ENCODE results near the gene FBRSL1. TPM values are rescaled to one million over a fixed set of nuclear protein-coding genes. Genes with fewer than 3 reads are reported as not detected.

The FBRSL1 gene
- total RNA-seq, 3 donors from 2014 or later (not counting 1 experiment from before 2014, with no cell fraction given), result 67.5 to 78.0 (median 76.2) TPM

GRCh38 chr12:132533584-132533958, 43.6 kb downstream of the FBRSL1 start:
- H3K27me3 Mint-ChIP-seq (ENCODE audit: low read depth in 2 of 2), result no peaks in the 10 kb centered on the region
- peak overlapping the region in 1 of 2 donors; percentile 65 for H3K27ac Mint-ChIP-seq
- H3K36me3 Mint-ChIP-seq, result no peaks in the 10 kb centered on the region
- H3K36me3 ChIP-seq (ENCODE audit: control insufficient read depth, insufficient read depth, low read length), result no peaks in the 10 kb centered on the region
- TF ChIP-seq, protein P1, sequence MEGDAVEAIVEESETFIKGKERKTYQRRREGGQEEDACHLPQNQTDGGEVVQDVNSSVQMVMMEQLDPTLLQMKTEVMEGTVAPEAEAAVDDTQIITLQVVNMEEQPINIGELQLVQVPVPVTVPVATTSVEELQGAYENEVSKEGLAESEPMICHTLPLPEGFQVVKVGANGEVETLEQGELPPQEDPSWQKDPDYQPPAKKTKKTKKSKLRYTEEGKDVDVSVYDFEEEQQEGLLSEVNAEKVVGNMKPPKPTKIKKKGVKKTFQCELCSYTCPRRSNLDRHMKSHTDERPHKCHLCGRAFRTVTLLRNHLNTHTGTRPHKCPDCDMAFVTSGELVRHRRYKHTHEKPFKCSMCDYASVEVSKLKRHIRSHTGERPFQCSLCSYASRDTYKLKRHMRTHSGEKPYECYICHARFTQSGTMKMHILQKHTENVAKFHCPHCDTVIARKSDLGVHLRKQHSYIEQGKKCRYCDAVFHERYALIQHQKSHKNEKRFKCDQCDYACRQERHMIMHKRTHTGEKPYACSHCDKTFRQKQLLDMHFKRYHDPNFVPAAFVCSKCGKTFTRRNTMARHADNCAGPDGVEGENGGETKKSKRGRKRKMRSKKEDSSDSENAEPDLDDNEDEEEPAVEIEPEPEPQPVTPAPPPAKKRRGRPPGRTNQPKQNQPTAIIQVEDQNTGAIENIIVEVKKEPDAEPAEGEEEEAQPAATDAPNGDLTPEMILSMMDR (IDR thresholded peaks at IDR 0.05), result no peak
- no peak overlapping the region for H3K4me3 Mint-ChIP-seq
- peaks cover 6 to 10% of the 10 kb centered on the region in 2 donors for H3K9me3 Mint-ChIP-seq
- DNase-seq, result no peak
- peaks cover 31 to 53% of the 10 kb centered on the region in 2 donors for H3K4me1 Mint-ChIP-seq
- H3K4me1 ChIP-seq (ENCODE audit: control insufficient read depth, insufficient read depth, low read length), result peaks cover 19% of the 10 kb centered on the region
- intact Hi-C loops (cut with micrococcal nuclease), result no loop called here
- no peak for ATAC-seq
- no peak overlapping the region for H3K27ac ChIP-seq (ENCODE audit: low read length)
- peaks cover 3% of the 10 kb centered on the region for H3K9me3 ChIP-seq (ENCODE audit: control insufficient read depth, insufficient read depth, low read length)
- no peaks in the 10 kb centered on the region for H3K27me3 ChIP-seq (ENCODE audit: control insufficient read depth, insufficient read depth, low read length)
- 96% methylated on average over 6 of the region's 6 CpGs for WGBS (ENCODE audit: insufficient coverage)
- H3K4me3 ChIP-seq (ENCODE audit: low read length), result no peak overlapping the region

DNA sequence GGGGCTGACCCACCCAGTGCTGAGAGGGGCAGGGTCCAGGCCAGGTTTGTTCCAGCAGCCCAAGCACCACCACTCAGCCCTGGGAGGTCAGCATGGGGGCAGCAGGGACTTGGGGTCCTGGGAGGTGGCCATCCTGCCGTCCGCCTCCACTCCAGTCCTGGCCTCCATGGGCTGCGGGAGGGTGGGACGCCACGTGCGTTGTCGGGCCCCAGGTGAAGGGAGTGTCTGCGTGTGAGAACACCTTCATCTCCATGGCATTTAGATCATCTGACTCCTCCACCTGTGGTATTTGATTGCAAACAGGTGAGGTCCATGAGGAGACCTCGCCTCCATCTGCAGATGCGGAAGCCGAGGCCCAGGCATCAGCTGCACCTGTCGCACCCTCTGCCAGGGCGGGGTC, 44.1 kb downstream of the FBRSL1 start:
- H3K4me3 Mint-ChIP-seq, result no peak overlapping the region
- peaks cover 3% of the 10 kb centered on the region for H3K9me3 ChIP-seq (ENCODE audit: control insufficient read depth, insufficient read depth, low read length)
- H3K9me3 Mint-ChIP-seq, result peaks cover 6 to 10% of the 10 kb centered on the region in 2 donors
- no peaks in the 10 kb centered on the region for H3K36me3 ChIP-seq (ENCODE audit: control insufficient read depth, insufficient read depth, low read length)
- H3K27me3 ChIP-seq (ENCODE audit: control insufficient read depth, insufficient read depth, low read length), result no peaks in the 10 kb centered on the region
- over 99% methylated on average over 13 of the region's 13 CpGs for WGBS (ENCODE audit: insufficient coverage)
- H3K4me3 ChIP-seq (ENCODE audit: low read length), result no peak overlapping the region
- intact Hi-C loops (cut with micrococcal nuclease), result no loop called here
- peaks cover 24% of the 10 kb centered on the region for H3K4me1 ChIP-seq (ENCODE audit: control insufficient read depth, insufficient read depth, low read length)
- no peak overlapping the region for H3K27ac ChIP-seq (ENCODE audit: low read length)
- H3K4me1 Mint-ChIP-seq, result peaks cover 31 to 56% of the 10 kb centered on the region in 2 donors
- H3K36me3 Mint-ChIP-seq, result no peaks in the 10 kb centered on the region
- no peaks in the 10 kb centered on the region for H3K27me3 Mint-ChIP-seq (ENCODE audit: low read depth in 2 of 2)
- DNase-seq (no peak), ATAC-seq (no peak)
- TF ChIP-seq, protein P1 (IDR thresholded peaks at IDR 0.05), result no peak
- no peak overlapping the region for H3K27ac Mint-ChIP-seq

GRCh38 chr12:132535019-132535418, 45.1 kb downstream of the FBRSL1 start:
- Histone ChIP-seq H3K27ac (ENCODE audit: low read length) (no peak overlapping the region), H3K4me3 (ENCODE audit: low read length) (no peak overlapping the region), H3K9me3 (ENCODE audit: control insufficient read depth, insufficient read depth, low read length) (peaks cover 3% of the 10 kb centered on the region), H3K27me3 (ENCODE audit: control insufficient read depth, insufficient read depth, low read length) (no peaks in the 10 kb centered on the region), H3K36me3 (ENCODE audit: control insufficient read depth, insufficient read depth, low read length) (no peaks in the 10 kb centered on the region), H3K4me1 (ENCODE audit: control insufficient read depth, insufficient read depth, low read length) (peaks cover 24% of the 10 kb centered on the region)
- Mint-ChIP-seq H3K4me1 (peaks cover 31 to 51% of the 10 kb centered on the region in 2 donors), H3K9me3 (peaks cover 6 to 10% of the 10 kb centered on the region in 2 donors), H3K27ac (peak overlapping the region; percentile 87 to 88), H3K27me3 (ENCODE audit: low read depth in 2 of 2) (no peaks in the 10 kb centered on the region), H3K36me3 (no peaks in the 10 kb centered on the region), H3K4me3 (no peak overlapping the region)
- ATAC-seq (no peak), DNase-seq (no peak)
- TF ChIP-seq, protein P1 (IDR thresholded peaks at IDR 0.05), result no peak
- WGBS (ENCODE audit: insufficient coverage), result 99% methylated on average over 13 of the region's 13 CpGs
- intact Hi-C loops (cut with micrococcal nuclease), result no loop called here

Measured in natural killer cell (primary cell).